GM21381 (cell line): ENCODE data around the gene NDUFS8.

Source experiments
- ATAC-seq: cut with Tn5 transposase; IDR thresholded peaks from one replicate; pipeline ENCODE4 v1.9.1; 2021; ENCODE audit warnings: mild to moderate bottlenecking, moderate library complexity; ENCODE audit not compliant: unreplicated experiment

NDUFS8 gene

GRCh38 chr11:68076371-68077042 is 46.0 kb downstream of the NDUFS8 start:
- ATAC-seq, result no peak

GRCh38 chr11:68077617-68078582 is 47.4 kb downstream of the NDUFS8 start:
- peak; percentile 79 for ATAC-seq

GRCh38 chr11:68080860-68081259 is 50.4 kb downstream of the NDUFS8 start:
- no peak for ATAC-seq

GRCh38 chr11:68081691-68082090 is 51.2 kb downstream of the NDUFS8 start:
- no peak for ATAC-seq

GRCh38 chr11:68082481-68082880 is 52.0 kb downstream of the NDUFS8 start:
- ATAC-seq, result no peak

- no peak for ATAC-seq
Observed at GRCh38 chr11:68083517-68083916, 53.0 kb downstream of the NDUFS8 start.
